Measurements from ENCODE around the gene NXPE4.

The NXPE4 gene

DNA sequence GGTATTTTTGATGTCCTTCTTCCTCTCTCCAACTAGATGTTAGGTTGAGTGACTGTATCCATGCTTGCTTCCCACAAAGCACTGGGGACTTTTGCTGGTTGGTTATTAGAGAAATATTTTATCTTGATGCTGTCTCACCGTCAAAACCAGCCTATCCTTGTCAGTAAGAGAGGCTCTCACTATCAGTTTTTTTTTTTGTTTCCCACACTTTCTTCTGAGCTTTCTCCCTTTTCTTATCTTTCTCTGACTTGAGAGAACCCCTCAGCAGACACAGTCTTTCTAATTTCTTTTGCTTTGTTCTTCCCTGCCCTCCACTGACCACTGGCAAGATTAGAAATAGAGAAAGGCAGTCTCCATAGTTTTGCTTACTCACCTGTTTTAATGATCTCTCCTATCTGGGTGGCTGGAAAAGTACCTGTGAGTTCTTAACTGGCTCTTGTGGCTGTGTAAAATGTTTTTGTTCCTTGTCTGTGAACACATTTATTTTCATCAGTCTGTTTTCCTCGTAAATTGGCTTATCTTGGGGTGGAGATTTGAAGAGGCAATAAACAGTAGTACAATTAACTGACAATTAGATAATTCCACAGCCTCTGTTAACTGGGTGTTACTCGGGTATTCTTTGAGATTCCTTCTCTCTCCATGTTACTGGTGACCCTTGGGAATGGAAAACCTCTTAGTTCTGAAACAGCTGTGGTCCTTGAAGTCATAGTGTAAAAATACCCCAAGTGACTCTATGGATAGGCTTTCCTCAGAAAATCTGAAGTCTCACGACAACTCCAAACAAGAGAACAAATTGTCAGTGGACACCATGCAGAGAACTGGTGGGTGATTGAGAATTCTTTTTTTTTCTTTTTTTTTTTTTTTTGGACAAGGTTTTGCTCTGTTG is 35.9 kb downstream of the NXPE4 start, which contains the start of gene NXPE1:
NXPE1 (minus strand) TSS at position 457 of the 886 bp plus-strand sequence. CDS start 8,680 bp downstream, outside the sequence.
- DNase-seq (ENCODE audit: low spot score), result no peak

DNA sequence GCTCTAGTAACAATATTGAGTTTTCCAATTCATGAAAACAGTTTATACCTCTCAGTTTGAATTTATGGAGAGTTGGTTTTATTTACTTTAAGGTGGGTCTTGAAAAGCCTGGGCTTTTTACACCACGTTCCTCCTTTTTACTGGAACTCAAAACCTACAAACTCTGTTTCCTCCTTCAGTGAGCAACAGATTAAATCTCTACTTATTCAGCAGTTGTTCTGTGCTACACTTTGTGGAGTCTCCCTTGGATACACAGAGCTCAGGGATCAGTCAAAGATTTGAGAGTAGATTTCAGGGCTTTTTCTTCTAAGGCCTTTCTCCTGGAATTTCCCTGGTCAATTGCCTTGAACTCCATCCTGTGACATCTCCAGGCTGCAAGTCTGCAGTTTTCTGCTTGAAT is 39.5 kb downstream of the NXPE4 start:
- DNase-seq (ENCODE audit: low spot score), result no peak

DNA sequence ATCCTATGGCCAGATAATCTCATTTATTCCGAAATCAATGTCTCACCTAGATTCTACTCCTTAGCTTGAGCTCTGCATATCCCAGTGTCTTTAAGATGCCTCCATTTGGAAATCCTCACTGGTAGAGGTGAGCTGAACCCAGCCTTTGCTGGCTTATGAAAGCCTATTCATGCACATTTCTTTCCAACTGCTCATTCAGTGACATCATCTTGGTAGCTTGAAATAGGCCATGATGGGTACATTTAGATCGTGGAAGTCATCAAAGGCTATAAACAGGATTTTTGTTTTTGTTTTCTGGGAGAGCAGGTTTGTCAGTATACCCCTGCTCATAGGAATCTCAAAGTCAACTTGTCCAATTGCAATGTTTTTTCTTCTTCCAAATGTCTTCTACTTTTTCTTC is 41.9 kb downstream of the NXPE4 start:
- no peak for DNase-seq (ENCODE audit: low spot score)

DNA sequence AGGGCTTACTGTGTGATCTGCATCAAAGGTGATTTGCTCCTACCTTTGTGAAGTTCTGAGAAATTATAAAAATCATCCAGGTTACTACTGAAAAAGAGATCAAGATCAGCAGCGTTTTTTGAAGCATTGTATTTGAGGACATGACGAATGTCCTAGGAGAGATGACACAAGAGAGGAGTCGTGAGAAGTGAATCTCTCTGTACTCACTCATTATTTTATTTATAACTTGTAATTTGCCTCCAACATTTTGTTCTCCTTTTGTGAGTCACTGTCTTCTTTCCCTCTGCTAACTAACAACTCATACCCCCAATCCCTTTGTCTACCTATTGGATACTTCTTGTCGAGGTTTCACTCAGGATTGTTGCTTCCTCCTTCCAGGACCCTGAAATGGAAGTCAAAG is 44.5 kb downstream of the NXPE4 start:
- no peak for DNase-seq (ENCODE audit: low spot score)

DNA sequence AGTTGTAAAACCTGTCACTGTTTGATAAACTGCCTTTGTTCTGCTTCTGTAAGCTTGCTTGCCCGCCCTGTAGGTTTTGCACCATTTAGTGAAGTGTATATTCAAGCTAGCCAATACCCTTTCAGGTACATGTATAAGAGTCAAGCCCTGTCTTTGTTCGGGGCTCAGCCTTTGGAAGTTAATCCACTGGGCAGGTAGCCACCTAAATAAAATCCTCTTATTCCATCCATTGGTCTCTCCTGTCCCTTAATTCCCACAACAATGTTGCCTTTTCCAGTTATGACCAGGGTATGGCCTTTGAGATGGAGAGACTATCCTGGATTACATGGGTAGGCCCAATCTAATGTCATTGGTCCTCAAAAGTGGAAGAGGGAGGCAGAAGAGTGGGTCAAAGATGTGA is 69.9 kb downstream of the NXPE4 start:
- no peak for DNase-seq (ENCODE audit: low spot score)

DNA sequence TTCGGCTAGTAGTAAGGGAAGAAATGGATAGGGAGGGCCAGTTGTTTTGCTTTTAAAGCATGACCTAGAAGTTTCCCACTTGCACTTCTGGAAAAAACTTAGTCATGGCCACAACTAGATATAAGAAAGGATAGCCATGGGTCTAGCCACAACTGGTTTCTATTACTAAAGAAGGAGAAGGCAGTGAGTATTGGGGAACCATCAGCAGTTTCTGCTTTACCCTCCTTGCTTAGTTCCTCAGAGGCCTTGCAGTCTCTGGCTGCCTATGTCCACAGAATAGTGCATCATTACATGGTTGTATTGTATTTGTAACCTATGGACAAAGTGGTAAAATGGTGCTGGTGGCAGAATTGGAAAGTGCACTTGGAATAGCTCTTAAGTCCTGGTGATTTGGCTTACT is 71.5 kb downstream of the NXPE4 start:
- no peak for DNase-seq (ENCODE audit: low spot score)

DNA sequence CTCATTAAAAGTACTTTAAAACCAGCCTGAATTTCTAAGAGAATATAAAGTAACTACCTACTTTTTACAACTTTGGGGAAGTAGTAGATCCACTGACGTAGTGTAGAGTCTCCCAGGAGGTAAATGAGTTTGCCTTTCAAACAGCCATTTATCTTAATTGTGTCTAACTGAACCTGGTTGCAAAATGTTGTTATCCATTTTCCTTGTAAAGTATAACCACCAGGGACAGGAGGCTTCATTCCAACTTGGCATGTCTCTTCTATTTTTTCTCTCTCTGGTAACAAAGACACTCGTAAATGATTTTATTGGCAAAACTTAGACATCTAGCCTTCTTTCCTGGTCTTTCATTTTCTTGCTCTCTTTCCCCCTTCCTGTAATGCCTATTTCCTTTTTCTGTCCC is 72.8 kb downstream of the NXPE4 start:
- DNase-seq (ENCODE audit: low spot score), result no peak
